Stimulated activated memory B cell treated with anti-CD40 and anti-IgM and Interleukin-4, amounts not matched to agents 10 μg/mL and 1 μg/mL and 100 μg/mL, for 72 hours (primary cell): Measurements from ENCODE around the gene AKAP3.

Experiments
- ATAC-seq: fragments of 150-1000 bp; cut with Tn5 transposase; 2 replicates; pipeline ENCODE4 v1.10.0; 2021
- H3K27ac Mint-ChIP-seq: one replicate; pipeline ENCODE4 v1.8.0; 2022; ENCODE audit warnings: mild to moderate bottlenecking, mixed read lengths
- H3K27me3 Mint-ChIP-seq: one replicate; pipeline ENCODE4 v1.8.0; 2022; ENCODE audit warnings: mixed read lengths
- H3K36me3 Mint-ChIP-seq: one replicate; pipeline ENCODE4 v1.8.0; 2022; ENCODE audit warnings: mixed read lengths
- H3K4me1 Mint-ChIP-seq: one replicate; pipeline ENCODE4 v1.8.0; 2022; ENCODE audit warnings: mixed read lengths
- H3K4me3 Mint-ChIP-seq: one replicate; pipeline ENCODE4 v1.8.0; 2022; ENCODE audit warnings: mild to moderate bottlenecking, moderate library complexity, mixed read lengths
- H3K9me3 Mint-ChIP-seq: one replicate; pipeline ENCODE4 v1.8.0; 2022; ENCODE audit warnings: mixed read lengths

AKAP3 gene

DNA sequence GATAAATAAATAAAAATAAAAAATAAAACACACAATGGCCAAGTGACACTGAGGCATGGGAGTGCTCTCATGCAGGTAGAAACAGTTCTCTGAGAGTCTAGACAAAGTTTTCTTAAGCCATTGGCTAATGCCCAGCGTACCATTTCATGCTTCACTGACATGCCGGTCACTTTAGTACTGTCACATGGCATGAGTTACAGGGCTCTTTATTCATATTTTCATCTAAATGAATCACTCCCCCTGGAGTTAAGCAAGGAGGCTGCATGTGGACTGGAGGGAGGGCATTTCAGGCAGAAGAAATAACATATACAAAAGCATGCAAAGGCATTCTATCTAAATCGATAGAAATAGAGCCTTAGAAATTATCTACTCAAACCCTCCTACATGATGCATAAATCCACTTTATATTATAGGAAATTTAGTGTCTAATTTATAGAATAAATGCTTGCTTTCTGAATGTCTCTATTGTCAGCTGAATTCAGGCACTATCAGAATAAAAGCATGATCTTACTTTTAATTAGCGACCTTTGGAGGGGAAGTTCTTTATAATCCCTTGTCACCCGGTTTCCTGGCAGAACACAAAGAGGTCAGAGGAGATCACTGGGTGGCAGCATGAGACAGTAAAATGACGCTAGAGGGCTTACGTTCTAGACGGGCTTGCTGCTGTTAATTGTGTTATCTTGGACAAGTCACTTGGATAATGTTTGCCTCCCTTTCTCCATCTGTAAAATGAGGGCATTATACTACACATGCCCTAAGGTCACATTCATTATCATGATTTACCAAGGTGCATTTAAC is 69.3 kb downstream of the AKAP3 start:
- Mint-ChIP-seq H3K27me3 (no peaks in the 10 kb centered on the region), H3K36me3 (no peaks in the 10 kb centered on the region), H3K4me3 (no peak overlapping the region), H3K4me1 (peaks cover 22% of the 10 kb centered on the region), H3K27ac (peak overlapping the region; percentile 21), H3K9me3 (no peaks in the 10 kb centered on the region)
- peak; percentile 65 for ATAC-seq

DNA sequence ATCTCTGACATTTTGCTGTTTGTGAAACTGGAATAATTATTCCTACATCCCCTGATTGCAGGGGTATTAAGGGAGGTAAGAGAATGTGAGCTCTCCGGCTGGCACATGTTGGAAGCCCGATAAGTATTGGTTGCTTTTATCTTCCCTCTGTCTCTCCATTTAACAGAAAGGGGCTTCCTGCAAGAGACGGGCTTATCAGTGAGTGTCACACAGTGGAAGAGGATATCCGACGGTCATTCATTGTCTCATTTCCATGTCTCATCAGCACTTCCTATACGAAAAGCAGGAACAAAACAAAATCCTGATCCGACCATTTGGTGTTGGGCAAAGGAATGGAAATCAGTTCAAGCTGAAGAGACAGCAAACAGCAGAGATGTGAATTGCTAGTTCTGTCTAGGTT is 76.2 kb downstream of the AKAP3 start:
- H3K4me3 Mint-ChIP-seq, result no peak overlapping the region
- H3K9me3 Mint-ChIP-seq, result no peaks in the 10 kb centered on the region
- peaks cover 11% of the 10 kb centered on the region for H3K4me1 Mint-ChIP-seq
- peaks cover 9% of the 10 kb centered on the region for H3K36me3 Mint-ChIP-seq
- H3K27ac Mint-ChIP-seq, result no peak overlapping the region
- H3K27me3 Mint-ChIP-seq, result no peaks in the 10 kb centered on the region
- no peak for ATAC-seq

DNA sequence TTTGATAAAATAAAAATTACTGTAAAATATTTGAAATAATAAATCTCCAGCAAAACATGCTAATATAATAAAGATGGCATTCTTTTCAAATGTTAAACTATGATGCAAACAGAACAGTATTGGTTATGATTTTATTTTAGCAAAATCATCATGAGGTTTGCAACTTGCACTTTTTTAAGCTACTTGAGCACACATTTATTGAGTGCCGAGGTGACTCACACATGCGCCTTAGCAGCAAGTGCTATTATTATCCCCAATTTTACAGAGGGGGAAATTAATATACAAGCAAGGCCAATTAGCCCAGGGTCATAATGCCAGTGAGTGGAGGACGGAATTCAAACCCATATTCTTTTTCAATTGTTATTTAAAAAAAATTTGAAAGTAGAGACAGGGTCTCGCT is 79.6 kb downstream of the AKAP3 start:
- Mint-ChIP-seq H3K9me3 (no peaks in the 10 kb centered on the region), H3K4me3 (no peak overlapping the region), H3K36me3 (peaks cover 14% of the 10 kb centered on the region), H3K27me3 (no peaks in the 10 kb centered on the region), H3K27ac (no peak overlapping the region), H3K4me1 (peaks cover 44% of the 10 kb centered on the region)
- ATAC-seq, result no peak

DNA sequence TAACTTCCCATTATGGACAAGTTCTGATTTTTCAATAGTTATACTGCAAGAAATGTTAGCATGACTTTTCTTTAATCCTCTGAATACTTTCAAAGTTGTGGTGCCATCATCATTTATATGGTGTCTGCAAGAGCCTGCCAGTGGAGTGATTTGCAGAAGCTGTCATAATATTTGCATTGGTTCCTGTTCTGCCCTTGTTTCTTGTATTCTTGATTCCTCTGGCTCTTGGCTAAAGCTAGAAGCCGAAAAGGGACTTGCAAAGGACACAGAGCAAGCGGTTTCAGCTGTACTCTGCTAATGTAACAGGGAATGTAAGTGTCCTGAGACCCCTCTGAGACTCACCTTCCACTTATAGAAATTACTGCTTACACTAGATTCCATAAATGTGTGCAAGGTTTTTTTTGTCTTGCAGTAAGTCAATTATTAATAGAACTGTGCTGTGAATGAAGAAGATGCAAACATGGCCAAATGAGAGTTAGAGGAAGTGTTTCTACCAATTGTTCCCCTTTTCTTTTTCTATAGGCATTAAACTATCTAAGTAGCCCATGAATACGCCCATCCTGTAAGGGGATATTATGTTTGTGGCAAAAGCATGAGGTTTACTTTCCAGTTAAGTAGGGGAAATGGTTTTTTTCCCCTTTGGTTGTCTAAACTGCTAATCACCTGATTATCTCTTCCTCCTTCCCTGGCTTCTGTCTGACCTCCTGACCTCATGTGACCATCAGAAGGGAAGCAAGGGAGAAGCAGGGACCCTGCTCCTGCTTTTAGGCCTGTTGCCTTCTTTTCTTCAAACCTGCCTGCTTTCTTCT is 81.6 kb downstream of the AKAP3 start:
- peak overlapping the region; percentile 36 for H3K4me3 Mint-ChIP-seq
- H3K27me3 Mint-ChIP-seq, result no peaks in the 10 kb centered on the region
- peaks cover 48% of the 10 kb centered on the region for H3K4me1 Mint-ChIP-seq
- no peaks in the 10 kb centered on the region for H3K9me3 Mint-ChIP-seq
- peak; percentile 90 for ATAC-seq
- peak overlapping the region; percentile 88 for H3K27ac Mint-ChIP-seq
- H3K36me3 Mint-ChIP-seq, result peaks cover 5% of the 10 kb centered on the region

DNA sequence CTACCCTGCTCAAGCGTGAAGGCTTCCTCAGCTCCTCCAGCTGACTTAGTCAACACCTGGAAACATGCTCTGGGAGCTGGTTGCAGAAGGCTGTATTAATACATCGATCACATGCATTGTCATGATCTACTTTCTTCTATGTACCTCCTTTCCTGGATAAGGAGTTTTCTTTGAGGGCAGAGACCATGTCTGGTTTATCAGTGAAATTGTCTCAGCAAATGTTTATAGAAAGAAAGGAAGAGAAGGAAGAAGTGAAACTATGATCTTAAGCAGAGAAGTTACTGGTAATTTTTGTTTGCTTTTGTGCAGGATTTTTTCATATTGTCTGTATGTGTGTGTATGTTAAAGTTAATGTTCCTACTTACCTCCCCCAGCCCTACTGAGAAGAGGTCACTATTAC is 82.4 kb downstream of the AKAP3 start:
- H3K36me3 Mint-ChIP-seq, result peaks cover 5% of the 10 kb centered on the region
- no peaks in the 10 kb centered on the region for H3K9me3 Mint-ChIP-seq
- peak; percentile 27 for ATAC-seq
- peak overlapping the region; percentile 35 for H3K4me3 Mint-ChIP-seq
- H3K27me3 Mint-ChIP-seq, result no peaks in the 10 kb centered on the region
- H3K27ac Mint-ChIP-seq, result peak overlapping the region; percentile 88
- peaks cover 53% of the 10 kb centered on the region for H3K4me1 Mint-ChIP-seq
